Measurements from ENCODE around the gene DDC.

The DDC gene

DNA sequence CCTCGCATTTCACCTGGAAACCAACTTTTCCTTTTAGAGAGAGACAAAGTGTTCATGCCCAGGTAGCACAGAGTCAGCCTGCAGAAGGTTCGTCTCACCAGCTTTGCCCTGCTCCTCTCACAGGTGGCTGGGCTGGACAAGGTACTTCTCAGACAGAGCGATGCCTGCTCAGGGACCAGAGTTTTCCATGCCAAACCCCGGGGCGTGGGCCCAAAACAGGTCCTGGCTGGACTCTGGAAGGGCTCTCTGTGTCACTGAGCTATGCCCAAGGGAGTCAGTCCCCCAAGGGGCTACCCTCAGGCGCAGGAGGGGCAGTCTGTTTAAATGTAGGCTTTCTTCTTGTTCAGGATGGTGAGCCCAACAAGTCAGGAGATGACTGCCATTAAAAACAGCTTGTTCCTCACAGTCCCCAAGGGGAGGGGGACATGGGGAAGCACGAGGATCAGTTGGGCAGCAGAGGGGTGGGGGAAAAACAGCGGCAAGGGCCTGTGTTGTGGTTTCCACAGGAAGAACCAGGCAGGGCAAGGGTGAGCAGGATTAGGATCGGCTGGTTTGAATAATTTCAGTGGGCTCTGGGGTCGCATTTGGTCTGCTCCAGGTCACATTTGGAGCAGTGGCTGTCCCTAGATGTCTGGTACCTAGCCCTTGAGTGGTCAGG, 59.5 kb downstream of the DDC start:
- in situ Hi-C loops (cut with MboI; ENCODE audit: low sequenced_read_pairs, unreplicated experiment), result no loop called here
- TF ChIP-seq, protein P1, sequence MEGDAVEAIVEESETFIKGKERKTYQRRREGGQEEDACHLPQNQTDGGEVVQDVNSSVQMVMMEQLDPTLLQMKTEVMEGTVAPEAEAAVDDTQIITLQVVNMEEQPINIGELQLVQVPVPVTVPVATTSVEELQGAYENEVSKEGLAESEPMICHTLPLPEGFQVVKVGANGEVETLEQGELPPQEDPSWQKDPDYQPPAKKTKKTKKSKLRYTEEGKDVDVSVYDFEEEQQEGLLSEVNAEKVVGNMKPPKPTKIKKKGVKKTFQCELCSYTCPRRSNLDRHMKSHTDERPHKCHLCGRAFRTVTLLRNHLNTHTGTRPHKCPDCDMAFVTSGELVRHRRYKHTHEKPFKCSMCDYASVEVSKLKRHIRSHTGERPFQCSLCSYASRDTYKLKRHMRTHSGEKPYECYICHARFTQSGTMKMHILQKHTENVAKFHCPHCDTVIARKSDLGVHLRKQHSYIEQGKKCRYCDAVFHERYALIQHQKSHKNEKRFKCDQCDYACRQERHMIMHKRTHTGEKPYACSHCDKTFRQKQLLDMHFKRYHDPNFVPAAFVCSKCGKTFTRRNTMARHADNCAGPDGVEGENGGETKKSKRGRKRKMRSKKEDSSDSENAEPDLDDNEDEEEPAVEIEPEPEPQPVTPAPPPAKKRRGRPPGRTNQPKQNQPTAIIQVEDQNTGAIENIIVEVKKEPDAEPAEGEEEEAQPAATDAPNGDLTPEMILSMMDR (IDR thresholded peaks at IDR 0.05; ENCODE audit: borderline replicate concordance, control extremely low read depth, extremely low read depth, insufficient read depth, missing control alignments), result no peak
- DNase-seq (ENCODE audit: low spot score), result no peak

DNA sequence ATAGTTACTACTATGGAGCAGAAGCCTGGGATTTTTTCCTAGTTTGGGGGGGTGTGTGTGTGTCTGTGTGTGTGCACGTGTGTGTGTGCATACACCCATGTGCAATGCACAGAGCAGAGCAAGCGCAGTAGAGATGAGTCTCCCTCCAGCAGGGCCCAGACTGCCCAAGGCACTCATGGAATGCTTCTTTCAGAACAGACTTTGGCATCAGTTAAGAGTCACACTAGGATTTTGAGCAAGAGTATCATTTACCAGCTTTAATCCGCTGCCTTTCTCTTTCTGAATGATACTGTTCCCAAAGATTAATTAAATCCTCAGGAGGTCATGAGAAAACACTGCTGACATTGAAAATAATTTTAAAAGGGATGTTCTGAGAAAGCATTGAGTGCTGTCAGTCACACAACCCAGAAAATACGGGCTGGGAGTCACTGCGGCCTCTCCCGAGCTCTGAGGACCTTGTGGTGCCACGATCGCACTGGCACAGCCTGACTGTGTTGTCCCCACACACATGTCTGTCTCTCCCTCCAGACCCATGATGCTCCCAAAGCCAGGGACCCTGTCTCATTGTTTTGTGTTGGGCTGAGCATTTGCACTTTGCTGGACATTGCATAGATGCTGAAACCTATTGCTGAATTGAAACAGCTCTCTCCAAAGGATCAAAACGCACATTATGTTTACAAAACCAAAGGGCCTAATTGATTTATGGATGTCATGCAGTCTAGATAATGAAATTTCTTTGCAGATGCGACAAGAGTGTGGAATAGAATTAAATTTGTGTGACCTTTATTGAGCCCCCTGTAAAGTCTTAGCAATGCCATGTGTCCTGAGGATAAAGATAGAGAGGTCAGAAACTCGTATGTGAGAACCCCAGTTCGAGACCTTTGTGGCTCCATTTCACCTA, 60.3 kb downstream of the DDC start:
- TF ChIP-seq, protein P1 (IDR thresholded peaks at IDR 0.05; ENCODE audit: borderline replicate concordance, control extremely low read depth, extremely low read depth, insufficient read depth, missing control alignments), result no peak
- in situ Hi-C loops (cut with MboI; ENCODE audit: low sequenced_read_pairs, unreplicated experiment), result no loop called here
- no peak for DNase-seq (ENCODE audit: low spot score)

DNA sequence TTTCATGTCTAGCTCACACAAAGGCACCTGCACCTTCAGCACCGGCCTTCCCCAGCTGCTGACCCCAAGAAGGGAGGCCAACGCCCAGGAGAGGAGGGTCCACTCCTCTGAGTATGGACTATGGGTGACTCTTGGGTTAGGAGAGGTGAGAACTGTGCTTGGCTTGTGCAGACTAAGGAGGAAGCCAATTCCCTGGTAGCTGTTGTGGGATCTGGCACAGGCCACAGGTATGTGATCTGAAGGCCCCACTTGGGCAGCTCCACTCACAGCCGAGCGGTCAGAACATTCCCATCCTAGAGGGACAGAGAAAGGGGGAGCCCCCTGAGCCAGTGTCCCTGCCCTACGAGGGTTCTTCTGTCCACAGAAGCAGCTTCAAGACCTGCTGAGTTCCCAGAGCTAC, 62.3 kb downstream of the DDC start:
- in situ Hi-C loops (cut with MboI; ENCODE audit: low sequenced_read_pairs, unreplicated experiment), result no loop called here
- no peak for DNase-seq (ENCODE audit: low spot score)
- TF ChIP-seq, protein P1 (IDR thresholded peaks at IDR 0.05; ENCODE audit: borderline replicate concordance, control extremely low read depth, extremely low read depth, insufficient read depth, missing control alignments), result no peak

DNA sequence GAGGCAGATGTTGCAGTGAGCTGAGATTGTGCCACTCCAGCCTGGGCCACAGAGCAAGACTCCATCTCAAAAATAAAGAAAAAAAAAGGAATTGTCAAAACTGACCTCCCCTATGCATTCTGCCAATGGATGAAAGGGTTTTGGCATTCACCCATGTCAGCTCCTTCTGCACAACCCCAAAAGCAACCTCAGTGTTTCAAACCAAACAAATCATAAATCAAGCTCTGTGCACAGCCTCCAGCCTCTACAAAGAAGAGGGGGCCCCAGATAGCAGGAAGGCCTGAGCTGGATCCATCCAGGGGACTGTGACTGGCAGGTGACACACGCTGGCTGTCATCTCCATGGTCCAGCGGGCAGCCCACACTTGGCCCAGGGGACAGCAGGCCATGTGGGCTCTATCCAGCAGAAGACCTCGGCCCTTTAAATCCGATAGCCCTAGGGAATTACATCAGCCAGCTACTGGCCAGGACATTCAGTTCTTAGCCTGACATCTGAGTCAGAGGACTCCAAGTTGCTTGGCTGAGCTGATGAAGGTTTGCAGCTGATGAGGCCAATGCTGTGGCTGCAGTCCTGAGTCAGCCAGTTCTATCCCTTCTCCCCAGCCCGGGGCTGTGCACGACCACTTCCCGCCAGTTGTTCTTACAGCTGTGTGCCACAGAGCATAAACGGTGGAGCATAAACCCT, 63.1 kb downstream of the DDC start:
- DNase-seq (ENCODE audit: low spot score), result no peak
- in situ Hi-C loops (cut with MboI; ENCODE audit: low sequenced_read_pairs, unreplicated experiment), result no loop called here

DNA sequence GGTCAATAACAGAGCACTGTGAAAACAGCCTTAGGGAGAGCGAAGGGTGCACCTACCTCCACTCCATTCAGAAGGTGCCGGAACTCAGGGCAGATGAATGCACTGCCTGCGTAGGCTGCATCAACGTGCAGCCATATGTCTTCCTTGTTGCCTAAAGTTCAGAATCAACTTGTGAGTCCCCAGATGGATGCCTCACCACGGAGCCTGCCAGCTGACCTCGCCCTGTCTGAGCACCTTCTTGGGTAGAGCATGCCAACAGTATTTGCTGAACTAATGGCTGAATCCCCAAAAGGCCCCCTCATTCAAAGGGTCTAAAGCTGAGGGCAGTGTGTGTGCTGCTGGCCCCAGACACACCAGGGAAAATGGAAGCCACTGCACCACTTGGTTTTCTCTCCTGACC, 66.1 kb downstream of the DDC start:
- no peak for DNase-seq (ENCODE audit: low spot score)
- in situ Hi-C loops (cut with MboI; ENCODE audit: low sequenced_read_pairs, unreplicated experiment), result no loop called here
- TF ChIP-seq, protein P1 (IDR thresholded peaks at IDR 0.05; ENCODE audit: borderline replicate concordance, control extremely low read depth, extremely low read depth, insufficient read depth, missing control alignments), result no peak

More for the DNA sequence above, 63.1 kb downstream of the DDC start:
- TF ChIP-seq, protein P1 (IDR thresholded peaks at IDR 0.05; ENCODE audit: borderline replicate concordance, control extremely low read depth, extremely low read depth, insufficient read depth, missing control alignments), result no peak

DNA sequence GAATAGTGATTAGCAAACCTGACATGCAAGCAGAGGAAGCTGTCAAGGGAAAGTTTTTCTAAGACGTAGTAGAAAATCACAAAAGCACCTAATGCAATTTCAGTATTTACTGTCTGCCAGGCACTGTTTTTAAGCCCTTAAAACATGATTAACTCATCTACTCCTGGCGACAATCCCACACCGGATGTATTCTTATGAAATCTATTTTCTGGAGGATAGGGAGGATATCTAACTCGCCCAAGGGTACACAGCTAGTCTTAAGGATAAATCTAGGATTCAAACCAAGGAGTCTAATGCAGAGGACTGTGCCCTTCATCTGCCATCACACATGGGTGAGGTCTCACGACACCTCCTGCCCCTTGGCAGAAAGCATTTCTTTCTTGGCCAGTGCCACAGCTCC, 67.2 kb downstream of the DDC start:
- DNase-seq (ENCODE audit: low spot score), result no peak
- in situ Hi-C loops (cut with MboI; ENCODE audit: low sequenced_read_pairs, unreplicated experiment), result no loop called here
- TF ChIP-seq, protein P1 (IDR thresholded peaks at IDR 0.05; ENCODE audit: borderline replicate concordance, control extremely low read depth, extremely low read depth, insufficient read depth, missing control alignments), result no peak
